Type B pancreatic cell (in vitro differentiated cells): ENCODE data around the gene C8A. TPM values are rescaled to one million over a fixed set of nuclear protein-coding genes. Genes with fewer than 3 reads are reported as not detected.

Experiments
- DNase-seq: peaks from one replicate; pipeline ENCODE4 v3.0.0; 2021; ENCODE audit warnings: mixed read lengths; ENCODE audit not compliant: unreplicated experiment; ENCODE audit errors: extremely low spot score
- H3K27ac Mint-ChIP-seq: 2 replicates; pipeline ENCODE4 v1.8.0; 2021; ENCODE audit warnings: mild to moderate bottlenecking, mixed read lengths
- H3K27me3 Mint-ChIP-seq: 2 replicates; pipeline ENCODE4 v1.8.0; 2021; ENCODE audit warnings: mixed read lengths
- H3K36me3 Mint-ChIP-seq: 2 replicates; pipeline ENCODE4 v1.8.0; 2021; ENCODE audit warnings: mixed read lengths
- H3K4me1 Mint-ChIP-seq: one replicate; pipeline ENCODE4 v1.8.0; 2021; ENCODE audit warnings: mixed read lengths; ENCODE audit not compliant: unreplicated experiment
- H3K4me3 Mint-ChIP-seq: 2 replicates; pipeline ENCODE4 v1.8.0; 2021; ENCODE audit warnings: mild to moderate bottlenecking, mixed read lengths
- H3K9me3 Mint-ChIP-seq: 2 replicates; pipeline ENCODE4 v1.8.0; 2021; ENCODE audit warnings: mixed read lengths
- total RNA-seq: library from RNA; stranded (reverse); gene quantifications from 2 replicates; pipeline ENCODE4 v1.2.1, GENCODE V29; 2021; ENCODE audit warnings: low replicate concordance
- TF ChIP-seq, protein P1 (sequence below): fragments of 200-600 bp; sonication (generic); conservative IDR thresholded peaks from 2 replicates; pipeline ENCODE4 v1.5.0; 2021; ENCODE audit warnings: antibody characterized with exemption, mild to moderate bottlenecking

Gene C8A
- total RNA-seq, 1 donor from 2014 or later, result 0.46 TPM

DNA sequence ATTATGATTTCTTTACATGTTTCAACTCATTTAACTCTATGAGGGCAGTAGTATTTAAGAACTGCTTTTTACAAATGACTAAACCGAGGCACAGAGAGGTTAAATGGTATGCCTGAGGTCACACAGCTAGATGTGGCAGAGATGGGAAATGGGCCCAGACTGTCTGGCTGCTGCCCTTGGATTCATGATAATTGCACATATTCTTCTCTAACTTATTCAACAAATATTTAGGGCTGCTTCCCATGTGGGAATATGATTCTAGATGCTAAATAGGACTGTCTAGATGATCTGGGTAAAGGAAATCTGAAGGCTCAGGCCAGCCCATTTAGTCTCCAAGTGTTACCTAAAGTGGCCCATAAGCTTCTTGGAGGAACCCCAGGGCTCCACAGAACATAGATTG is 26.2 kb downstream of the C8A start:
- no peaks in the 10 kb centered on the region for H3K36me3 Mint-ChIP-seq
- H3K4me1 Mint-ChIP-seq, result peaks cover 4% of the 10 kb centered on the region
- peaks cover 4% of the 10 kb centered on the region for H3K27me3 Mint-ChIP-seq
- no peaks in the 10 kb centered on the region for H3K9me3 Mint-ChIP-seq
- TF ChIP-seq, protein P1, sequence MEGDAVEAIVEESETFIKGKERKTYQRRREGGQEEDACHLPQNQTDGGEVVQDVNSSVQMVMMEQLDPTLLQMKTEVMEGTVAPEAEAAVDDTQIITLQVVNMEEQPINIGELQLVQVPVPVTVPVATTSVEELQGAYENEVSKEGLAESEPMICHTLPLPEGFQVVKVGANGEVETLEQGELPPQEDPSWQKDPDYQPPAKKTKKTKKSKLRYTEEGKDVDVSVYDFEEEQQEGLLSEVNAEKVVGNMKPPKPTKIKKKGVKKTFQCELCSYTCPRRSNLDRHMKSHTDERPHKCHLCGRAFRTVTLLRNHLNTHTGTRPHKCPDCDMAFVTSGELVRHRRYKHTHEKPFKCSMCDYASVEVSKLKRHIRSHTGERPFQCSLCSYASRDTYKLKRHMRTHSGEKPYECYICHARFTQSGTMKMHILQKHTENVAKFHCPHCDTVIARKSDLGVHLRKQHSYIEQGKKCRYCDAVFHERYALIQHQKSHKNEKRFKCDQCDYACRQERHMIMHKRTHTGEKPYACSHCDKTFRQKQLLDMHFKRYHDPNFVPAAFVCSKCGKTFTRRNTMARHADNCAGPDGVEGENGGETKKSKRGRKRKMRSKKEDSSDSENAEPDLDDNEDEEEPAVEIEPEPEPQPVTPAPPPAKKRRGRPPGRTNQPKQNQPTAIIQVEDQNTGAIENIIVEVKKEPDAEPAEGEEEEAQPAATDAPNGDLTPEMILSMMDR, result no peak
- H3K27ac Mint-ChIP-seq, result no peak overlapping the region
- DNase-seq, result no peak
- no peak overlapping the region for H3K4me3 Mint-ChIP-seq

DNA sequence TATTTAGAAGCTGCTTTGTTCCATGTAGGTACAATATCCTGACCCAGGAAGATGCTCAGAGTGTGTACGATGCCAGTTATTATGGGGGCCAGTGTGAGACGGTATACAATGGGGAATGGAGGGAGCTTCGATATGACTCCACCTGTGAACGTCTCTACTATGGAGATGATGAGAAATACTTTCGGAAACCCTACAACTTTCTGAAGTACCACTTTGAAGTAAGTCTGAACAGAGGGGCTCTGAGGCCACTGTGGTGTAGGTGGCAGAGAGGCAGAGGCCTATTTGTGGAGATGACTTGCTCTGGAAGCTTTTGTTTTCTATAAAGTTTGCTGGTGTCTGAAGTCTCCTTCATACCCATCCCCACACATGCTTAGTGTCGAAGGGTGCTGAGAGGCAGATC is 26.8 kb downstream of the C8A start:
- Mint-ChIP-seq H3K27me3 (peaks cover 2% of the 10 kb centered on the region), H3K4me1 (peaks cover 4% of the 10 kb centered on the region), H3K27ac (no peak overlapping the region), H3K4me3 (no peak overlapping the region), H3K9me3 (no peaks in the 10 kb centered on the region), H3K36me3 (no peaks in the 10 kb centered on the region)
- no peak for DNase-seq
- TF ChIP-seq, protein P1, result no peak

DNA sequence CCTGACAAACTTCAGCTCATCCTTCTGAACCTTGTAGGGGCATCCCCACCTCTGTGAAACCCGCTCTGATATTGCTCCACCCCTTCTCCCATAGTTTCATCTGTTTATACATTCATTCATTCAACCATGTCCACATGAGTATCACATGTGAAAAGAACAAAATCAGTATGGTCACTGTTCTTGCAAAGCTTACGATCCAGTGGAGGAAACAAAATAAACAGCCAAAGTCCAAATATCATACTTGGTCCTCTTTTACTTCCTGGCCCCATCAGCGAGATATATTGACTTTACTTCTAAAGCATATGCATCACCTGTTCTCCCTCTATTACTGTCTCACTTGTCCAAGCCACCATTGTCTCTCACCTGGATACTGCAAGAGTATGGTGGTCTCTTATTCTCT is 35.6 kb downstream of the C8A start:
- TF ChIP-seq, protein P1, result no peak
- H3K4me1 Mint-ChIP-seq, result no peaks in the 10 kb centered on the region
- no peak for DNase-seq
- H3K27ac Mint-ChIP-seq, result no peak overlapping the region
- H3K4me3 Mint-ChIP-seq, result no peak overlapping the region
- no peaks in the 10 kb centered on the region for H3K9me3 Mint-ChIP-seq
- H3K36me3 Mint-ChIP-seq, result no peaks in the 10 kb centered on the region
- peaks cover 3% of the 10 kb centered on the region for H3K27me3 Mint-ChIP-seq

DNA sequence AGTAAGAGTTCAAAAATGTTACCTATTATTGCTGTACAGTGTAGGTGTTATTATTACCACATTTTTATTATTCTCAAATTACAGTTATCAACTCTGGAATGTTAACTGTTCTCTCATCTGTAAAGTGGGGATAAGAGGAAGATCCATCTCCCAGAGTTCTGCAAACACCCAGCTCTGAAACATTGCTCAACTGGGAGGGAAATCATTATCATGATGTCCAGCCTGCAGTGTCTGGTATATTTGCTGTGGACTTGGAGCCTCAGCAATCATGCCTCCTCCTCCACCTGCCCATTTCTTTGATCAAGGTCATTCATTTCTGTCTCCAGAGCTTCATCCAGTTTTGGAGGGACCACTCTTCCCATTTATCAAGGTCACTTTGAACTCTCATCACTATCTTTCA is 39.4 kb downstream of the C8A start:
- TF ChIP-seq, protein P1, result no peak
- Mint-ChIP-seq H3K36me3 (no peaks in the 10 kb centered on the region), H3K4me1 (peaks cover 3% of the 10 kb centered on the region), H3K27ac (no peak overlapping the region), H3K27me3 (peaks cover 3% of the 10 kb centered on the region), H3K4me3 (no peak overlapping the region), H3K9me3 (no peaks in the 10 kb centered on the region)
- DNase-seq, result no peak

DNA sequence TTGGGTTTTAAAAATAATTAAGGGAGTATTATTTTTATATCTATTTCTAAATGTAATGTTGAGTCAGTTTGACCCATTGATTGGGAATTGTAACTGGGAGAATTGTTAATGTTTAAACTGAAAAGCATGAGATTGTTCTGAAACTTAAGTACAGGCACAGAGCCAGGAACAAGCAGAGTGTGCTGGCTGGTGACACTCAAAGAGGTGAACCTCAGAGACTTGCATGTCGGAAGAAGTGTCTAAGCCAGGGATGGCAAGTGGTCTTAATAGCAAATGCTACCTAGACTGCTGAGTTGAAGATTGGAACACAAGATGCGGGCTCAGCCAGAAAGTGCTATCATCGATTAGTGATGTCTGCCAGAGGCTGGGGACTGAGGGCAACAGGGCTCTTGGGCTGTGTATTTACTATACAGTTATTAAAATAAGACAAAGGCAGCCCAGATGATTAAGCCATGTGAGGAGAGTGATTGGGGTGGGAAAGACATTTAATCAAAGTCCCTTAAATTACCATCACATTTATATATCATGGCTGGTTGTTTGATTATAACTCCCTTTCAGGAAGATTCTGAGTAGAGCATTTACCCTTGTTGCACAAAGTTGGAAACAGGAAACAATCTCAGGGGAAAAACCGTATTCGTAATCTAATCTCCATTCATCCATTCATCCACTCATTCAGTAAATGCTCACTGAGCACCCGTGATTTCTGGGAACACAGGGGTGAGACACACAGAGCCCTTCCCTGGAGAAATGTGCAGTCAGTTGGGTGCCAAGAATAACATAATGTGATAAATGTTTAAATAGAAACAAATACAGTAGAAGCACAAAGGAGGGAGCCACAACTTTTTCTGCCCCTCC is 42.8 kb downstream of the C8A start:
- no peak for DNase-seq
- Mint-ChIP-seq H3K27me3 (peaks cover 12% of the 10 kb centered on the region), H3K9me3 (no peaks in the 10 kb centered on the region), H3K4me3 (no peak overlapping the region), H3K36me3 (no peaks in the 10 kb centered on the region), H3K4me1 (peaks cover 8% of the 10 kb centered on the region), H3K27ac (no peak overlapping the region)
- TF ChIP-seq, protein P1, result no peak
